ENCODE measurements around the gene SPR. TPM values are rescaled to one million over a fixed set of nuclear protein-coding genes. Genes with fewer than 3 reads are reported as not detected.

SPR gene
- total and polyA plus RNA-seq, 2 of the 13 experiments (the other 11 are each of a cell fraction or from before 2014, with no cell fraction given) = 34.0 to 96.0 TPM

GRCh38 chr2:72887032-72887739 is at the start of gene SPR (continued):
- TF ChIP-seq, protein P1, sequence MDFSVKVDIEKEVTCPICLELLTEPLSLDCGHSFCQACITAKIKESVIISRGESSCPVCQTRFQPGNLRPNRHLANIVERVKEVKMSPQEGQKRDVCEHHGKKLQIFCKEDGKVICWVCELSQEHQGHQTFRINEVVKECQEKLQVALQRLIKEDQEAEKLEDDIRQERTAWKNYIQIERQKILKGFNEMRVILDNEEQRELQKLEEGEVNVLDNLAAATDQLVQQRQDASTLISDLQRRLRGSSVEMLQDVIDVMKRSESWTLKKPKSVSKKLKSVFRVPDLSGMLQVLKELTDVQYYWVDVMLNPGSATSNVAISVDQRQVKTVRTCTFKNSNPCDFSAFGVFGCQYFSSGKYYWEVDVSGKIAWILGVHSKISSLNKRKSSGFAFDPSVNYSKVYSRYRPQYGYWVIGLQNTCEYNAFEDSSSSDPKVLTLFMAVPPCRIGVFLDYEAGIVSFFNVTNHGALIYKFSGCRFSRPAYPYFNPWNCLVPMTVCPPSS (IDR thresholded peaks at IDR 0.05) = no peak
- no peak; the same call in 1 of the 2 replicates for TF ChIP-seq ZNF878 (CRISPR knock-in tag; IDR thresholded peaks at IDR 0.05)
- TF ChIP-seq, protein P2, sequence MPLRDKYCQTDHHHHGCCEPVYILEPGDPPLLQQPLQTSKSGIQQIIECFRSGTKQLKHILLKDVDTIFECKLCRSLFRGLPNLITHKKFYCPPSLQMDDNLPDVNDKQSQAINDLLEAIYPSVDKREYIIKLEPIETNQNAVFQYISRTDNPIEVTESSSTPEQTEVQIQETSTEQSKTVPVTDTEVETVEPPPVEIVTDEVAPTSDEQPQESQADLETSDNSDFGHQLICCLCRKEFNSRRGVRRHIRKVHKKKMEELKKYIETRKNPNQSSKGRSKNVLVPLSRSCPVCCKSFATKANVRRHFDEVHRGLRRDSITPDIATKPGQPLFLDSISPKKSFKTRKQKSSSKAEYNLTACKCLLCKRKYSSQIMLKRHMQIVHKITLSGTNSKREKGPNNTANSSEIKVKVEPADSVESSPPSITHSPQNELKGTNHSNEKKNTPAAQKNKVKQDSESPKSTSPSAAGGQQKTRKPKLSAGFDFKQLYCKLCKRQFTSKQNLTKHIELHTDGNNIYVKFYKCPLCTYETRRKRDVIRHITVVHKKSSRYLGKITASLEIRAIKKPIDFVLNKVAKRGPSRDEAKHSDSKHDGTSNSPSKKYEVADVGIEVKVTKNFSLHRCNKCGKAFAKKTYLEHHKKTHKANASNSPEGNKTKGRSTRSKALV (CRISPR knock-in tag; IDR thresholded peaks at IDR 0.05) = peak; percentile 70
- no peak for TF ChIP-seq NFE2 (CRISPR knock-in tag; IDR thresholded peaks at IDR 0.05)
- peak; percentile 23 for TF ChIP-seq SKI (IDR thresholded peaks at IDR 0.05; ENCODE audit: partially characterized antibody)
- peak; percentile 27; the same call in 1 of the 2 replicates for TF ChIP-seq NR2F6 (IDR thresholded peaks at IDR 0.05)
- no peak for TF ChIP-seq NR2F6 (CRISPR knock-in tag; IDR thresholded peaks at IDR 0.05)
- TF ChIP-seq SKIL (CRISPR knock-in tag; IDR thresholded peaks at IDR 0.05; ENCODE audit: borderline replicate concordance) = no peak; the same call in 1 of the 2 replicates
- peak; percentile 45 for TF ChIP-seq ZNF451 (CRISPR knock-in tag; IDR thresholded peaks at IDR 0.05)
- TF ChIP-seq, protein P3, sequence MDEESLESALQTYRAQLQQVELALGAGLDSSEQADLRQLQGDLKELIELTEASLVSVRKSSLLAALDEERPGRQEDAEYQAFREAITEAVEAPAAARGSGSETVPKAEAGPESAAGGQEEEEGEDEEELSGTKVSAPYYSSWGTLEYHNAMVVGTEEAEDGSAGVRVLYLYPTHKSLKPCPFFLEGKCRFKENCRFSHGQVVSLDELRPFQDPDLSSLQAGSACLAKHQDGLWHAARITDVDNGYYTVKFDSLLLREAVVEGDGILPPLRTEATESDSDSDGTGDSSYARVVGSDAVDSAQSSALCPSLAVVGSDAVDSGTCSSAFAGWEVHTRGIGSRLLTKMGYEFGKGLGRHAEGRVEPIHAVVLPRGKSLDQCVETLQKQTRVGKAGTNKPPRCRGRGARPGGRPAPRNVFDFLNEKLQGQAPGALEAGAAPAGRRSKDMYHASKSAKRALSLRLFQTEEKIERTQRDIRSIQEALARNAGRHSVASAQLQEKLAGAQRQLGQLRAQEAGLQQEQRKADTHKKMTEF (CRISPR knock-in tag; IDR thresholded peaks at IDR 0.05) = no peak
- TF ChIP-seq, protein P4, sequence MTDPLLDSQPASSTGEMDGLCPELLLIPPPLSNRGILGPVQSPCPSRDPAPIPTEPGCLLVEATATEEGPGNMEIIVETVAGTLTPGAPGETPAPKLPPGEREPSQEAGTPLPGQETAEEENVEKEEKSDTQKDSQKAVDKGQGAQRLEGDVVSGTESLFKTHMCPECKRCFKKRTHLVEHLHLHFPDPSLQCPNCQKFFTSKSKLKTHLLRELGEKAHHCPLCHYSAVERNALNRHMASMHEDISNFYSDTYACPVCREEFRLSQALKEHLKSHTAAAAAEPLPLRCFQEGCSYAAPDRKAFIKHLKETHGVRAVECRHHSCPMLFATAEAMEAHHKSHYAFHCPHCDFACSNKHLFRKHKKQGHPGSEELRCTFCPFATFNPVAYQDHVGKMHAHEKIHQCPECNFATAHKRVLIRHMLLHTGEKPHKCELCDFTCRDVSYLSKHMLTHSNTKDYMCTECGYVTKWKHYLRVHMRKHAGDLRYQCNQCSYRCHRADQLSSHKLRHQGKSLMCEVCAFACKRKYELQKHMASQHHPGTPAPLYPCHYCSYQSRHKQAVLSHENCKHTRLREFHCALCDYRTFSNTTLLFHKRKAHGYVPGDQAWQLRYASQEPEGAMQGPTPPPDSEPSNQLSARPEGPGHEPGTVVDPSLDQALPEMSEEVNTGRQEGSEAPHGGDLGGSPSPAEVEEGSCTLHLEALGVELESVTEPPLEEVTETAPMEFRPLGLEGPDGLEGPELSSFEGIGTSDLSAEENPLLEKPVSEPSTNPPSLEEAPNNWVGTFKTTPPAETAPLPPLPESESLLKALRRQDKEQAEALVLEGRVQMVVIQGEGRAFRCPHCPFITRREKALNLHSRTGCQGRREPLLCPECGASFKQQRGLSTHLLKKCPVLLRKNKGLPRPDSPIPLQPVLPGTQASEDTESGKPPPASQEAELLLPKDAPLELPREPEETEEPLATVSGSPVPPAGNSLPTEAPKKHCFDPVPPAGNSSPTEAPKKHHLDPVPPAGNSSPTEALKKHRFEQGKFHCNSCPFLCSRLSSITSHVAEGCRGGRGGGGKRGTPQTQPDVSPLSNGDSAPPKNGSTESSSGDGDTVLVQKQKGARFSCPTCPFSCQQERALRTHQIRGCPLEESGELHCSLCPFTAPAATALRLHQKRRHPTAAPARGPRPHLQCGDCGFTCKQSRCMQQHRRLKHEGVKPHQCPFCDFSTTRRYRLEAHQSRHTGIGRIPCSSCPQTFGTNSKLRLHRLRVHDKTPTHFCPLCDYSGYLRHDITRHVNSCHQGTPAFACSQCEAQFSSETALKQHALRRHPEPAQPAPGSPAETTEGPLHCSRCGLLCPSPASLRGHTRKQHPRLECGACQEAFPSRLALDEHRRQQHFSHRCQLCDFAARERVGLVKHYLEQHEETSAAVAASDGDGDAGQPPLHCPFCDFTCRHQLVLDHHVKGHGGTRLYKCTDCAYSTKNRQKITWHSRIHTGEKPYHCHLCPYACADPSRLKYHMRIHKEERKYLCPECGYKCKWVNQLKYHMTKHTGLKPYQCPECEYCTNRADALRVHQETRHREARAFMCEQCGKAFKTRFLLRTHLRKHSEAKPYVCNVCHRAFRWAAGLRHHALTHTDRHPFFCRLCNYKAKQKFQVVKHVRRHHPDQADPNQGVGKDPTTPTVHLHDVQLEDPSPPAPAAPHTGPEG (CRISPR knock-in tag; IDR thresholded peaks at IDR 0.05) = peak; percentile 41; the same call in 1 of the 2 replicates
- no peak for TF ChIP-seq TBX3 (IDR thresholded peaks at IDR 0.05; ENCODE audit: borderline replicate concordance)
- TF ChIP-seq PAWR (CRISPR knock-in tag; IDR thresholded peaks at IDR 0.05; ENCODE audit: borderline replicate concordance) = no peak
- no peak for TF ChIP-seq CHD2 (IDR thresholded peaks at IDR 0.05; ENCODE audit: low read depth, low read length)
- TF ChIP-seq KLF11 (CRISPR knock-in tag; IDR thresholded peaks at IDR 0.05) = no peak
- no peak for TF ChIP-seq ZNF44 (CRISPR knock-in tag; IDR thresholded peaks at IDR 0.05)
- TF ChIP-seq ATF1 (CRISPR knock-in tag; IDR thresholded peaks at IDR 0.05) = no peak
- TF ChIP-seq ZNF33A (CRISPR knock-in tag; IDR thresholded peaks at IDR 0.05; ENCODE audit: borderline replicate concordance) = no peak
